ENCODE measurements around the gene RPS6KA5.
"Not testable (repeated sequence)": the region's sequence is repeated elsewhere in the genome, so short reads cannot be mapped to it uniquely, and the experiment has no call there.

RPS6KA5 gene

GRCh38 chr14:91065266-91065665, 4.8 kb upstream of the RPS6KA5 start:
- no peak for DNase-seq

DNA sequence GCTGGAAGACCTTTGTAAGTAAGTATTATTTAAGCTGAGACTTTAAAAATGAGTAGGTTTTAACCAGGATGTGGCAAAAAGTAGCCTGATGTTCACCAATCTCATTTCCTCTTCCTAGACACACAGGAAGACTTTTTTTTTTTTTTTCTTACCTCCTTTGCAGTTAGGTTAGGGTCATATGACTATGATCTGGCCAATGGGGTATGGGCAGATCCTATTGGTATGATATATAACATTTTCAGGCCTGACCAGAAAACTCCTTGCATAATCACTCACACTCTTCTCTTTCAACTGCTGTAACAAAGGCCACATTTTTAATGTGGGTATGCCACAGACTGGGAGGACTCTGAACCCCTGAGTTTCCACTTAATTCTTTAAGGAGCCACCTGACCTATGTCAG, 2.7 kb upstream of the RPS6KA5 start:
- peak; percentile 24 for DNase-seq

GRCh38 chr14:91062600-91062999, 2.2 kb upstream of the RPS6KA5 start:
- no peak for DNase-seq

DNA sequence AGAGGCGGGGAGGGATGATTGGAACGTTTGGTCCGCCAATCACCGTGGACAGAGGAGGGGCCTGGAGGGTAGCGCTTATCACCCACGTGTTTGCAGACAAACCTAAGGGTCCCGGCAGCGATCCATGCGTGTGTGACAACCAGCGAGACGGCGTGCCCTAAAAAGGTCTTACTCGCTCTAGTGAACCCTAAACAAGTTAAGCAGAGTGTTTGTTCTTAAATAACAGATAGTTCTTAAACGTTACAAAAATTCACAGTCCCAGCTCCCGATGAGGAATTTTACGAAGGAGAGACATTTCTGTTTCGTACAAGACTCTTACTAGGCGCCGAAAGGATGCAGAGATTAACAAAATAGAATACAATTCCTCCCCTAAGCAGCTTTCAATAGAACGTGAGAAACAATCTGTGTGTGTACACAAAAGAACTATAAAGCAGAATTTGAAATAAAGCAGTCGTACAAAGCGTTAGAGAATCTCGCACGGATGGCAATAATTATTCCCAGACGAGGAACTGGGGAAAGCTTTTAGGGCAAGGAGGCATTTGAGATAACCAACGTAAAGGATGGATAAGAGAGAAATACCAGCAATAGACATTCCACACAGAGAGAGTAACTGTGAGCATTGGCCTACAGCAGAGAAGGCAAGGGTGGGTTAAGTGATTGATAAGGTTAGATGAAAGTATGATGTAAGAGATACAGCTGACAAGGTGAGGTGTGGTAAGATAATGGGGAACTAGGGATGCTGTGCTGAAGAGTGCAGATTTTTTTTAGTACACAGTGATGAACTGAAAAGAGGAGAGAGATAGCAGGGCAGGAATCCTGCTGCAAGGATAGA, 831 bp upstream of the RPS6KA5 start:
- no peak for DNase-seq

- no peak for DNase-seq
Measured at GRCh38 chr14:91059576-91060350, 678 bp downstream of the RPS6KA5 start.

GRCh38 chr14:91058042-91058581, 2.3 kb downstream of the RPS6KA5 start:
- DNase-seq: no peak

GRCh38 chr14:91056361-91056760, 4.1 kb downstream of the RPS6KA5 start:
- DNase-seq: no peak

GRCh38 chr14:91055016-91055415, 5.4 kb downstream of the RPS6KA5 start:
- no peak for DNase-seq

GRCh38 chr14:91048676-91049075, 11.8 kb downstream of the RPS6KA5 start:
- no peak for DNase-seq

- DNase-seq: no peak
Measured at GRCh38 chr14:91048265-91048664, 12.2 kb downstream of the RPS6KA5 start.

GRCh38 chr14:91047174-91047753, 13.2 kb downstream of the RPS6KA5 start:
- no peak for DNase-seq

DNA sequence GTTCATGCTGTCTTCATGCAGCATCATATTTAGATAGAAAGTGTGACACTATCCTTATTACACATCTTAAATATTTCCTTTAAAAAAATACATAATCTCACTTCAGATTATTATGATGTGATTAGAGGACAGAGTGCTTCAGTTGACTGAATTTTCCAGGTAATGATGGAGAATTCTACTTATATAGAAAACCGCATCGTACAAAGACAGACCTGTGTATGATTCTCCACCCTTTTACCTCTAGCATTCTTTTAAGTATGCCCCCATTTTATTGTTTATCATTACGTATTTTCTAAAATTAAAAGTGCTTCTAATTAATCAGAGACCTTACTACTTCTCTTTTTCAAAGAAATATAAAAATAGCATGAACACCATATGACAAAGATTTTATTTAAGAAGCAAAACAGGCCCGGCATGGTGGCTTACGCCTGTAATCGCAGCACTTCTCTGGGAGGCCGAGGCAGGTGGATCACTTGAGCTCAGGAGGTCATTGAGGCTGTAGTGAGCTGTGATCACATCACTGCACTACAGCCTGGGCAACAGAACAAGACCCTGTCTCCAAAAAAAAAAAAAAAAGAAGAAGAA, 13.9 kb downstream of the RPS6KA5 start:
- no peak for DNase-seq

DNA sequence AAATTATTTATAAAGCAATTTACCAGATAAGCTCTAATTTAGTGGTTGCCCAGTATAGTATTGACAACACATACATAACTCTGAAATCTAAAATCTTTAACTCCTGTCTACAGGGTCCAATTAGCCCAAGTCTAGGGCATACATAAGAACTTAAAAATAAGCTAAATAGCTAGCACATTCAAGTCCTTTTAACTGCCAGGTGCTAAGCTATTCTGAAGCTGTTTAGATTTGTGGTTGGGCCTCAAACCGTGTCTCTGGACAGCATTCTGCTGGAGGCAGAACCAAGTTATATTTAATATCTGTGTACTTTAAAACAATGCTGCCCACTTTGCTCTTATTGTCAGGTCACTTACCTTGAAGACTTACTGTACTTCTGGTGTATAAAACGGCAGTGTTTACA, 19.0 kb downstream of the RPS6KA5 start:
- DNase-seq: no peak

DNA sequence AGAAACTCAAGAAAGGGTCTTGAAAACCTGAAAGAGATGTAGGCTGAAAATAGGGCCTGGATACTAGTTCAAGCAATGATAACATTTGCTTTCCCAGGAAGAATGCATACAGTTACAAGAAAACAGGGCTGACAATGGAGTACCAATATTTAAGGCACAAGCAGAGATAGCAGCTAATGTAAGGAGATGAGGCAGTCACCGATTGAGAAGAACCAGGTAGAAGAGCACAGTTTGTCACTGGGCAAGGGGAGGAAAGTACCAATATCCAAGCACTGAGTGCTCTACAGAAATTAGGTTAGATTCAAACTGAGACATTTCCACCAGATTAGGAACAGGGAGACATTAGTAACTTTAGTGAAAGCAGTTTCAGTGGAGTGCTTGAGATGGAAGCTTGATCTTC, 19.9 kb downstream of the RPS6KA5 start:
- DNase-seq: no peak

GRCh38 chr14:91038439-91038838, 22.0 kb downstream of the RPS6KA5 start:
- peak; percentile 40 for DNase-seq

DNA sequence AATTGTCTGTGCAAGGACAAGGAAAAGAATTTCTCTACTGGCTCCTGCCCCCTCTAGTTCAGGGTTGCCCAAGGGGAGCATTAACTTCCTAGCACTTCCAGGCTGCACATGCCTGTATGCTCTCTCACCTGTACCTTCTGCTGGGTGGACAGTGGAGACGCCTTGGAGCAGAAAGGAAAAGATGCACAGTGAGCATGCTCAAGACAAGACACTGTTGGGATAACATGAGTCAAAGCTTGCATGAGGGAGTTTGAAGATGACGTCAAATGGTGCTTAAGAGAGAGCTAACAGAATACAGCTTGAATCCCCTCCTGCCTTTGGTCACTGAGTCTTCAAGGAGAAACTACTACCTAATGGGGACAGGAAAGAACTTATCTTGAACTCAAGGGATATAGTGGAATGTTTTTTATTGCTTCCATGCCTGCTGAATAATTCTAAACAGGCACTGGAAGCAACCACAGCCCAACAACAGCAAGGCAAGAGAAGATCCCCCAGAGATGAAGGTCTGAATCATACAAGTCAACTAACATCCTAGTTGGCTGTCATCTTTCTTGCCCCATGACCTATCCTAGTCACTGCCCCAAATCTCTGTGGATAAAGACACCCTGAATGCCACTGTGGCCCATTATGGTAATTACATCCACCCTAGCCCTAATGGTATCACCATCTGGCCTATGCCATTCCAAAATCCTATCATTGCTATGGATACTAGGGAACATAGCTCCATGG, 23.5 kb downstream of the RPS6KA5 start:
- DNase-seq: no peak

- DNase-seq: no peak
Measured at GRCh38 chr14:91035855-91036254, 24.6 kb downstream of the RPS6KA5 start.

DNA sequence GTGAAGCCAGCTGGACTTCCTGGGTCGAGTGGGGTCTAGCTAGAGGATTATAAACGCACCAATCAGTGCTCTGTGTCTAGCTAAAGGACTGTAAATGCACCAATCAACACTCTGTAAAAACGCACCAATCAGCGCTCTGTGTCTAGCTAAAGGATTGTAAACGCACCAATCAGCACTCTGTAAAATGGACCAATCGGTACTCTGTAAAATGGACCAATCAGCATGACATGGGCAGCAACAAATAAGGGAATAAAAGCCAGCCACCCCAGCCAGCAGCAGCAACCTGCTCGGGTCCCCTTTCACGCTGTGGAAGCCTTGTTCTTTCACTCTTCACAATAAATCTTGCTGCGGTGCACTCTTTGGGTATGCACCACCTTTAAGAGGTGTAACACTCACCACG, 26.1 kb downstream of the RPS6KA5 start:
- not testable (repeated sequence) for DNase-seq

DNA sequence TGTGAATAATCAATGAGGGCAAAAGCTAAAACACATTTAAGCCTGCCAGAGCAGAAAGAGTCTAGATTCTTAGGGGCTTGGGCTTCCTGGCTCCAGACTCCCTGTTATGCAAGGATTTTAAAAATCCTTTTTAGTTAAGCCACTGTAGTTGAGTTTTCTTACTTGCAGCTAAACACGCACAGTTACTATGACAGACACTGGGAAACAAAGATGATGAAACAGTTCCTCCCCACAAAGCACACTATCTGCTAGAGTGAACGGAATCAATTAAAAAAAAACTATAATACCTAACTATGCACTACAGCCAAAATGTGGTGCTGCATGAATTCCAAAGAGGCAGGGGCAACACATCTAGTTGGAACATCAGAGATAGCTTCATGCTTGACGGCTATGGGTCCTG, 28.2 kb downstream of the RPS6KA5 start:
- DNase-seq: no peak

GRCh38 chr14:91031666-91032065, 28.8 kb downstream of the RPS6KA5 start:
- no peak for DNase-seq

DNA sequence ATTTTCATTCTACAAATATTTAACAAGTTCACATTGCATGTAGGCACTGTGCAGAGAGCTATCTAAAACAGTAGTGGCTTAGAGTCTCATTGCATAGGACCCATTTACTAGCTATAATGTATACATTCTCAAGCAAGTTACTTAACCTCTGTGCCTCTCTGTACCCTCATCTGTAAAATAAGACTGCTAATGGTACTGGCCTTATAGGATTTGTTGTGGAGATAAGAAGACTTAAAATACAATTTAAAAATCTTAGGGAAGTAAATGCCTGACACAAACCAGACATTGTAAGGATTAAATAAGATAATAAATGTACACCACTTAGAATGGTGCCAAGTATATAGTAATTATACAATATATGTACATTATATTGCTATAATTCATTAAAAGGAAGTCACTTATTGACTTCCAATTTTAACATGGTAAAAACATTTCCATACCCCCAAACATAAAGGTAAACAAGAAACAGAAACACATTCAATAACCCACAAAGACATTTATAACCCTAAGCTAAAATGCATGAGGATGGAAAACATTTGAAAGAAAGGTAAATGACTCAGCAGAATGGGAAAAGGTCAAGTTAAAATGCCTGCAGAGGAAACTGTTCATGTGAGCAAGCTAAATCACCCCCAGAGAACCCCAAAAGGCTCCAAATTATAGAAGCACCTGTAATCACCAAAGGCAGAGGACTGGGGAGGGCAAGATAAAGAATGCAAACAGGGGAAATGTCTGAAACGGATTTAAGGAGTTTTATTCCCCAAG, 30.8 kb downstream of the RPS6KA5 start:
- no peak for DNase-seq

GRCh38 chr14:91027561-91027960, 32.9 kb downstream of the RPS6KA5 start:
- no peak for DNase-seq
